ENCODE results near the gene CLPTM1L.
"Not testable (repeated sequence)": the region's sequence is repeated elsewhere in the genome, so short reads cannot be mapped to it uniquely, and the experiment has no call there.

CLPTM1L gene

DNA sequence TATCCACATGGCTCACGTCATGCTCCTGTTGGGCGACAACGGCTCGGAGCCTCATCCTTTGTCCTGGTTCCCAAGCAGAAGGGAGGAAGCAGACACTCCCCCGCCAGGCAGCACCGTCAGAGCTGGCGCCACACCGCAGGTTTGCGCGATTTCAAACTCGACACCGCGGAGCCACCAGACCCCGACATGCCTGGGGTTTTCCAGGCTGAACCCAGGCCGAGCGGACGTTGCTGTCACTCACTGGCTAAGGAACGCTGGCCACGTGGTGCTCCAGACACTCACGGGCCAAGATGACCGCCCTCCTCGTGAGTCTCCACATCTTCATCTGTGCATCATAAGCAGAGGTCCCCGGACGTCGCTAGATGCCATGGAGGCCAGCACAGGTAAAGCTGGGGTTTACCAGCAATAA, 59.0 kb downstream of the CLPTM1L start:
- DNase-seq: no peak

GRCh38 chr5:1285141-1285540, 59.8 kb downstream of the CLPTM1L start:
- DNase-seq: no peak

DNA sequence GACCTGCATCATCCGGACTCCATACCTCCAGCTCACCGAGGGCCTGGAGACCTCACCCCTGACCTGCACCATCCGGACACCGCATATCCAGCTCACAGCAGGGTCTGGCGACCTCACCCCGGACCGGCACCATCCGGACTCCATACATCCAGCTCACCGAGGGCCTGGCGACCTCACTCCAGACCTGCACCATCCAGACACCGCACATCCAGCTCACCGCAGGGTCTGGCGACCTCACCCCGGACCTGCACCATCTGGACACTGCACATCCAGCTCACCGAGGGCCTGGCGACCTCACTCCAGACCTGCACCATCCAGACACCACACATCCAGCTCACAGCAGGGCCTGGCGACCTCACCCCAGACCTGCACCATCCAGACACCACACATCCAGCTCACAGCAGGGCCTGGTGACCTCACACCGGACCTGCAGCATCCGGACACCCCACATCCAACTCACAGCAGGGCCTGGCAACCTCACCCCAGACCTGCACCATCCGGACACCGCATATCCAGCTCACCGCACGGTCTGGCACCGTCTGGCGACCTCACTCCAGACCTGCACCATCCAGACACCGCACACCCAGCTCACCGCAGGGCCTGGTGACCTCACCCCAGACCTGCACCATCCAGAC, 60.4 kb downstream of the CLPTM1L start:
- not testable (repeated sequence) for DNase-seq

GRCh38 chr5:1283729-1284041, 61.2 kb downstream of the CLPTM1L start:
- not testable (repeated sequence) for DNase-seq

DNA sequence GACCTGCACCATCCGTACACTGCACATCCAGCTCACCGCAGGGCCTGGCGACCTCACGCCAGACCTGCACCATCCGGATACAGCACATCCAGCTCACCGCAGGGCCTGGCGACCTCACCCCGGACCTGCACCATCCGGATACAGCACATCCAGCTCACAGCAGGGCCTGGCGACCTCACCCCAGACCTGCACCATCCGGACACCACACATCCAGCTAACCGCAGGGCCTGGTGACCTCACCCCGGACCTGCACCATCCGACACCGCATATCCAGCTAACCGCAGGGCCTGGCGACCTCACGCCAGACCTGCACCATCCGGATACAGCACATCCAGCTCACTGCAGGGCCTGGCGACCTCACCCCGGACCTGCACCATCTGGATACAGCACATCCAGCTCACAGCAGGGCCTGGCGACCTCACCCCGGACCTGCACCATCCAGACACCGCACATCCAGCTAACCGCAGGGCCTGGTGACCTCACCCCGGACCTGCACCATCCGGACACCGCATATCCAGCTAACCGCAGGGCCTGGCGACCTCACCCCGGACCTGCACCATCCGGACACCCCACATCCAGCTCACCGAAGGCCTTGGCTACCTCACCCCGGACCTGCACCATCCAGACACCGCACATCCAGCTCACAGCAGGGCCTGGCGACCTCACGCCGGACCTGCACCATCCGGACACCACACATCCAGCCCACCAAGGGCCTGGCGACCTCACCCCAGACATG, 61.7 kb downstream of the CLPTM1L start:
- not testable (repeated sequence) for DNase-seq

- no peak for DNase-seq
Measured at GRCh38 chr5:1282131-1282992, 62.5 kb downstream of the CLPTM1L start.

DNA sequence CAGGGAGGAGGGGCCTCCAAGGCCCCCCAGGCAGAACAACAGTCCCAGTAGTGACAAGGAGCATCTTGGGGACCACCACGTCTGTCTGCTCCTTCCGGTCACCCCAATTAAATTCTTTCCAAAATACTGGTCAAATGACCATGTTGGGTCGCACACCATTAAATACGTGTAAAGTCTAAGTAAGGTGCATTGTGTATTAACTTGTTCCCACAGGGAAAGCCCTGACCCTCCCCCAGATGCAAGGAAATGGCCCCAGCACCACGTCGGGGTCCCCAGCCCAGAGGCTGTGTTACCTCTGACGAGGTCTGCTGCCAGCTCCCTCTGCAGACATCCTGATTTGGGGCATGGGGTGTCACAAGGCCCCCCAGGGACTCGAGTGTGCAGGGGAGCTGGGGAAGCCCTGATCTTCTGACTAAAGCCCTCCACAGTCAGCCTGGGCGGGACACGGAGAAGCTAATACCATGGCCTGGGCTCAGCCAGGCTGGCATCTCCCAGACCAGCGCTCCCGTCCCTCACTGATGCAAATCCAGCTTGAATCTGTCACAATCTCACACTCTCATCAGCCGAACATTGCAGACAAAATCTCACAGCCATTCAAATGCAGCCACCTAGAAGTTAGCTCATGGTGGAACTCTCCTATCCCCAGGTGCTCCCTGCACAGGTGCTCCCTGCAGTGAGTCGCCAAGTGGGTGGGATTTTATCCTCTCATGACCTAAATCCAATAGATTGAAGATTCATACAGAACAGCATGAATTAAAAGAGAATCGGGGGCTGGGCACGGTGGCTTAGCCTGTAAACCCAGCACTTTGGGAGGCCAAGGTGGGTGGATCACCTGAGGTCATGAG, 63.6 kb downstream of the CLPTM1L start:
- no peak for DNase-seq

DNA sequence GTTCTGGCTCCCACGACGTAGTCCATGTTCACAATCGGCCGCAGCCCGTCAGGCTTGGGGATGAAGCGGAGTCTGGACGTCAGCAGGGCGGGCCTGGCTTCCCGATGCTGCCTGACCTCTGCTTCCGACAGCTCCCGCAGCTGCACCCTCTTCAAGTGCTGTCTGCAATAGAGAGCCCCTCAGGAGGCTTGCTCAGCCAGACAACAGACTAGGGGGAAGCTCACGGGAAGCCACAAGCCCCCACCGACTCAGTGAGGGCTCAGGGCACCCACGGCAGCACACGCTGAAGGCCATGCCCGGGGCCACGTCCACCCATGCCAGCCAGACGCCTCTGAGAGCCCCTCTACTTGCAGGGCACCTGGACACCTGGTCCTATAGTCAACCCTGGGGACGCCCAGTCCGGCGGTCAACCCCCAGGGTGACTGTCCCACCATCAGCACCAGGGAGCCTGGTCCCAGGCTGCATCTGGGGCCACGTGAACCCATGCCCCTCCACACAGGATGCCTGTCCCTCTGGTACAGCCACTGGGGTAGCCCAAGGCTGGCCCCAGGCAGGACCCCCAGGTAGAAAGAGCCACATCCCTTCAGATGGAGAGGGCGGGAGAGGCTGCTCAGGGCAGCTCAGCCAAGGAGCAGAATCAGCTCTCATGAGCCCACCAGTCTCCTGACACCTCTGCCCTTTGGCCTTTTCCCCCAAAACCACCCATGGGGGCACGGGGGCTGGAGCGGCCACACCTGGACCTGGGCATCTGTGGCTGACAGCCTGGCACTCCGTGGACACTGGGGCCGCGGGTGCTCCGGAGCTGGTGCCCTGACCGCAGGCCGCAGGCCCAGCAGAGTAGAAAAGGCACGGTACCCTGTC, 64.5 kb downstream of the CLPTM1L start:
- DNase-seq: no peak

GRCh38 chr5:1279443-1280151, 65.3 kb downstream of the CLPTM1L start:
- no peak for DNase-seq

DNA sequence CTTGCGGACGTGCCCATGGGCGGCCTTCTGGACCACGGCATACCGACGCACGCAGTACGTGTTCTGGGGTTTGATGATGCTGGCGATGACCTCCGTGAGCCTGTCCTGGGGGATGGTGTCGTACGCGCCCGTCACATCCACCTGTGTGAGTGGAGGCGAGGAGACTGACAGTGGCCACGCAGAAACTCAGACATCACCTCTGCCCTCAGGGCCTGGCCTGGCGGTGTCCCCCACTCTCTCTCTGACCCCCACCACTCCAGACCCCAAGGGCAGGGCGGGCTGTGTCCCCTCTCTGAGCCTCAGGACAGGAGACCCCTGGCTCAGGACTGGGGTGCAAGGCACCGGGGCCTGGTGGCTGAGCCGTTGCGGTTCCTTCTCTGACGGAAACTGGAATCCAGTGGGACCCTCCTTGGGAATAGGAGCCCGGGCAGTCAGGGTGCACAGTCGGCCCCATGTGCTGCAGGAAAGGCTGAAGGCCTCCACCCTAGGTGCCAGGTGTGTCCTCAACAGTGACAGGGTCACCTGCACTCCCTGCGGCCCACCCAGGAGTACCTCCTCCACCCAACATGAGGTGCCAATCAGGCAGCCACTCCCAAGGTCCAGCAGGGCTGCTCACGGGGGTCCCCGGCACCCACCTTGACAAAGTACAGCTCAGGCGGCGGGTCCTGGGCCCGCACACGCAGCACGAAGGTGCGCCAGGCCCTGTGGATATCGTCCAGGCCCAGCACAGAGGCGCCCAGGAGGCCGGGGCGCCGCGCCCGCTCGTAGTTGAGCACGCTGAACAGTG, 66.0 kb downstream of the CLPTM1L start:
- no peak for DNase-seq

- DNase-seq: no peak
Measured at GRCh38 chr5:1278216-1278615, 66.7 kb downstream of the CLPTM1L start.

- no peak for DNase-seq
Measured at GRCh38 chr5:1277781-1278180, 67.1 kb downstream of the CLPTM1L start.

DNA sequence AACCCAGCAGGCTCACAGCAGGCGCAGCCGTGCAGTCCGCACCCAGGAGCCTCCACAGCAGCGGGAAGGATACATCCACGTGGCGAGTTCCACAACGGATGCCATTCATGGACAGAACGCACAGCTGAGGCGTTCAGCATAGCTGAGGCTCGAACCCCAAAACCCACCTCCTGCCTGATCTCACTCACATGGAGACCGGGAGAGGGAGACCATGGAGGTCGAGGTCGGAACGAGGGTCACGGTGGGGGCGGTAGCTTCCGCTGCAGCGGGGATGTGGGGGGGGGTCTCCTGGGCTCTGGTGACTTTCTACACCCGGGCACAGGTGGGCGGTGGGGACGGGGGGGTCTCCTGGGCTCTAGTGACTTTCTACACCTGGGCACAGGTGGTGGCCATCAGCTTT, 67.6 kb downstream of the CLPTM1L start:
- DNase-seq: no peak

DNA sequence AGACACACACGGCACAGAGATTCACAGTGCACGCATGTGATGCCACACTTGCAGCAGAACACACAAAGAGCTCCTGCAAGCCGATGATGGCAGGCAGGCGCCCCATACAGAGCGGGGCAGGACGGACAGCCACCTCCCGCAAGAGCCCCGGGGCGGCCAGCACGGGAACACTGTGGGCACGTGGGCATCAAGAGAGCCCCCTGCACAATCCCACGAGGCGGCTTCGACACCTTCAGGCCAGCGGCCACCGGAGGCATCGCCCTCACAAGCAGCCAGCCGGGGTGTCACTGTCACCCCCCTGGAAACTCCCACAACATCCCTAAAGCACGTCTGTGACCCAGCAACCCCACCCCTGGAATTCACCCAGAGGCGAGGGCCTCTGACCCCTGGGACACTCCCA, 68.0 kb downstream of the CLPTM1L start:
- no peak for DNase-seq

DNA sequence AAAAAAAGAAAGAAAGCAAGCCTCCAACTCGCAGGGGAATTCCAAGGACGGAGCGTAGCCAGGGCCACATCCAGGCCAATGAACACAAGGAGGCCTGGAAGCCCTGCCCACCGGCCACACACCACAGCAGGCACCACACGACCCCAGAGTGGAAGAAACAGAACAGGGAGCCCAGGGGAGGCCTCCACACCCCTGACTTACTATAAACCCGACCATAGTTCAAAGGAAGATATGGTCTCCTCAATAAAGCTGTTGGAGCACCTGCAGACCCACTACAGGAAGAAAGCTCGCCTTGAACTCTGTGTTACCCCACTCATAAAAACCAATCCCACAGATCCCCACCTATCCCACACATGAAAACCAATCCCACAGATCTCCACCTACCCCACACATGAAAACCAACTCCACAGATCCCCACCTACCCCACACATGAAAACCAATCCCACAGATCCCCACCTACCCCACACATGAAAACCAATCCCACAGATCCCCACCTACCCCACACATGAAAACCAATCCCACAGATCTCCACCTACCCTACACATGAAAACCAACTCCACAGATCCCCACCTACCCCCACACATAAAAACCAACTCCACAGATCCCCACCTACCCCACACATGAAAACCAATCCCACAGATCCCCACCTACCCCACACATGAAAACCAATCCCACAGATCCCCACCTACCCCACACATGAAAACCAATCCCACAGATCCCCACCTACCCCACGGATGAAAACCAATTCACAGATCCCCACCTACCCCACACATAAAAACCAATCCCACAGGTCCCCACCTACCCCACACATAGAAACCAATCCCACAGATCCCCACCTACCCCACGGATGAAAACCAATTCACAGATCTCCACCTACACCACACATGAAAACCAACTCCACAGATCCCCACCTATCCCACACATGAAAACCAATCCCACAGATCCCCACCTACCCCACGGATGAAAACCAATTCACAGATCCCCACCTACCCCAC, 69.2 kb downstream of the CLPTM1L start:
- DNase-seq: not testable (repeated sequence)

DNA sequence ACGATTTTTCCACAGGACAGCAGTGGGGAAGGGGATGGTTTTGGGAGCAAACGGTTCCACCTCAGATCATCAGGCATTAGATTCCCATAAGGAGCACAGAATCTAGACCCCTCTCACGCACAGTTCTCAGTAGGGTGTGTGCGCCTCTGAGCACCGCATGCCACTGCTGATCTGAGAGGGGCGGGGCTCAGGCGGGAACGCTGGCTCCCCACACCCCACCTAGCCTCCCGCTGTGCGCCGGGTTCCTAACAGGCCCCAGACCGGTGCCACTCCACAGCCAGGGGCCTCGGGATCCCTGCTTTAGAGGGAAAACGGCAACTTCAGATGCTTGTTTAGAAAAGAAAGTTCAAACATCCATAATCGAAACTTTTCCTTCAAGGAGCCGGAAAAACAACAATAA, 70.4 kb downstream of the CLPTM1L start:
- DNase-seq: no peak

GRCh38 chr5:1273745-1274144, 71.2 kb downstream of the CLPTM1L start:
- DNase-seq: no peak

- no peak for DNase-seq
Measured at GRCh38 chr5:1272201-1272600, 72.7 kb downstream of the CLPTM1L start.
